ENCODE measurements around the gene GLMN. TPM values are rescaled to one million over a fixed set of nuclear protein-coding genes. Genes with fewer than 3 reads are reported as not detected.

GLMN gene
- total RNA-seq, 2 donors from 2014 or later, result 9.0 to 14.2 TPM

GRCh38 chr1:92217721-92218120 lies 81.1 kb downstream of the GLMN start, which contains the start of gene C1orf146:
C1orf146 (plus strand) TSS chr1:92217915; CDS start chr1:92231421, 13,506 bp downstream.
- H3K36me3 ChIP-seq, result no peaks in the 10 kb centered on the region
- no peak for ATAC-seq (ENCODE audit: insufficient number of reproducible peaks, low FRiP score, low read depth)
- no peaks in the 10 kb centered on the region for H3K27me3 ChIP-seq (replicated peaks; ENCODE audit: insufficient read depth)

GRCh38 chr1:92211166-92211565 lies 87.6 kb downstream of the GLMN start:
- DNase-seq (ENCODE audit: low spot score) (no peak), ATAC-seq (ENCODE audit: insufficient number of reproducible peaks, low FRiP score, low read depth) (no peak)
- Histone ChIP-seq H3K4me3 (no peak overlapping the region), H3K9me3 (peaks cover 4% of the 10 kb centered on the region), H3K27me3 (replicated peaks; ENCODE audit: insufficient read depth) (no peaks in the 10 kb centered on the region), H3K4me1 (ENCODE audit: control insufficient read depth in 1 of 2, low read depth in 2 of 2) (no peaks in the 10 kb centered on the region), H3K36me3 (no peaks in the 10 kb centered on the region), H3K27ac (no peak overlapping the region)
- no peak for TF ChIP-seq CTCF (IDR thresholded peaks at IDR 0.05)

More at GRCh38 chr1:92217721-92218120, 81.1 kb downstream of the GLMN start, which contains the start of gene C1orf146:
- no peak for DNase-seq (ENCODE audit: low spot score)
- no peak for TF ChIP-seq CTCF (IDR thresholded peaks at IDR 0.05)
- Histone ChIP-seq H3K4me3 (no peak within 1 kb of the TSS), H3K9me3 (no peaks in the 10 kb centered on the region), H3K27ac (no peak within 1 kb of the TSS), H3K4me1 (ENCODE audit: control insufficient read depth in 1 of 2, low read depth in 2 of 2) (no peaks in the 10 kb centered on the region)

GRCh38 chr1:92210701-92211100 lies 88.1 kb downstream of the GLMN start:
- ATAC-seq (ENCODE audit: insufficient number of reproducible peaks, low FRiP score, low read depth) (no peak), DNase-seq (ENCODE audit: low spot score) (no peak)
- no peak for TF ChIP-seq CTCF (IDR thresholded peaks at IDR 0.05)
- Histone ChIP-seq H3K36me3 (no peaks in the 10 kb centered on the region), H3K9me3 (peaks cover 4% of the 10 kb centered on the region), H3K4me1 (ENCODE audit: control insufficient read depth in 1 of 2, low read depth in 2 of 2) (no peaks in the 10 kb centered on the region), H3K4me3 (no peak overlapping the region), H3K27ac (no peak overlapping the region), H3K27me3 (replicated peaks; ENCODE audit: insufficient read depth) (no peaks in the 10 kb centered on the region)

GRCh38 chr1:92203105-92203504 lies 95.7 kb downstream of the GLMN start:
- H3K27me3 ChIP-seq (replicated peaks; ENCODE audit: insufficient read depth), result no peaks in the 10 kb centered on the region
- H3K4me1 ChIP-seq (ENCODE audit: control insufficient read depth in 1 of 2, low read depth in 2 of 2), result no peaks in the 10 kb centered on the region
- H3K4me3 ChIP-seq, result no peak overlapping the region
- DNase-seq (ENCODE audit: low spot score), result no peak
- peaks cover 4% of the 10 kb centered on the region for H3K9me3 ChIP-seq
- no peak for ATAC-seq (ENCODE audit: insufficient number of reproducible peaks, low FRiP score, low read depth)
- H3K27ac ChIP-seq, result no peak overlapping the region
- no peaks in the 10 kb centered on the region for H3K36me3 ChIP-seq
- no peak for TF ChIP-seq CTCF (IDR thresholded peaks at IDR 0.05)

- H3K27me3 ChIP-seq (replicated peaks; ENCODE audit: insufficient read depth), result no peaks in the 10 kb centered on the region
- no peak overlapping the region for H3K4me3 ChIP-seq
- H3K9me3 ChIP-seq, result peaks cover 4% of the 10 kb centered on the region
- no peak for ATAC-seq (ENCODE audit: insufficient number of reproducible peaks, low FRiP score, low read depth)
- TF ChIP-seq CTCF (IDR thresholded peaks at IDR 0.05), result no peak
- no peaks in the 10 kb centered on the region for H3K4me1 ChIP-seq (ENCODE audit: control insufficient read depth in 1 of 2, low read depth in 2 of 2)
- H3K27ac ChIP-seq, result no peak overlapping the region
- no peak for DNase-seq (ENCODE audit: low spot score)
- H3K36me3 ChIP-seq, result no peaks in the 10 kb centered on the region
Observed at GRCh38 chr1:92201973-92202372, 96.8 kb downstream of the GLMN start.

Other genes starting within 250 kb of the GLMN start
- gene SETSIP, start 223.6 kb downstream of the GLMN start, total RNA-seq, result not detected
- gene BTBD8, start 218.6 kb downstream of the GLMN start, total RNA-seq, result 10 to 100 TPM in 1 of 2 donors, 1 to 10 TPM in 1; 3.8 to 12.9 TPM
- gene C1orf146, start 81.1 kb downstream of the GLMN start, total RNA-seq, result not detected
- gene RPAP2, start 72 bp upstream of the GLMN start, total RNA-seq, result 10 to 100 TPM in 1 of 2 donors, 1 to 10 TPM in 1; 7.0 to 11.2 TPM
- gene GFI1, start 187.9 kb upstream of the GLMN start, total RNA-seq, result 1 to 10 TPM in 1 of 2 donors, under 1 TPM in 1; 0.71 to 2.4 TPM